ENCODE data around the gene MORN1.

Gene MORN1

DNA sequence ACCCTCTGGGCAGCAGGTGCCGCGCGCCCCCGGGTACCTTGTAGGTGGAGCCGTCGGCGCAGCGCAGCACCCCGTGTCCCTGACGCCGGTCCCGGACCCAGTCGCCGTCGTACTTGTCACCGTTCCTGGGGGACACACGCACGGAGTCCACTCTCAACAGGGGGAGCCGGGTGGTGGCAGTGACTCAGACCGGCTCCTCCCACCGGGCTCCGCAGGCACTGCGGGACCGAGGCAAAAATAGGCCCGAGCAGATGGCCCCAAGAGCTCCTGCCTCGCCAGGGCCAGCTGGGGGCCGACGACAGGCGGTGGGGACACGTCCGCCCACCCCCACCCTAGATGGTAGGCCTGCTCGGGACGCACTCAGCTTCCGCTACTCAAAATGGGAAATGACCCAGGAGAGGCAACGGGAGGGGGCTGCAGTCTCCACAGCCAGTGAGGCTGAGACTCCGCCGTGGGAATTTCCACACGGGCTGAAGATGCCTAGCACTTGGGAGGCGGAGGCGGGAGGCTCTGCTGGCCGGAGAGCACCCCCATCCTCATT lies 6.3 kb downstream of the MORN1 start:
- no peak for DNase-seq

- DNase-seq, result no peak
These were observed 7.1 kb downstream of the MORN1 start for GRCh38 chr1:2384130-2384860.

DNA sequence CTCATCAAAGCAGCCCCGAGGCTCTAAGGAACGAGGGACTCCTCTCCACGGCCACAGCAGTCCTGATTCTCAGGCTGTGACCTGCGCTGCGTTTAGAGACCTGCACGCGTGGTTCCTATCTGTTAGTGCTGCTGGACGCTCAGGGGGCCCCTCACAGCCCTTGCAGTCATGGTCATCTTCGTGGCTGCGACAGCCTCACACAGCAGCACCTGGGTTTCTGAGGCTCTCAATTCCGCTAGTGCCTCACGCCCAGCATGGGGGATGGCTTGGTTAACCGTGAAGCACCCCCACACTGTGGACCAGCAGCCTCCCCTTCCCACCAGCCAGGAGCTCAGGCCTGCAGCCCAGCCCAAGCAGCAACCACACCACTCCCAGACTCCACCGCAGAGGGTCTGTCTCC lies 7.8 kb downstream of the MORN1 start:
- no peak for DNase-seq

DNA sequence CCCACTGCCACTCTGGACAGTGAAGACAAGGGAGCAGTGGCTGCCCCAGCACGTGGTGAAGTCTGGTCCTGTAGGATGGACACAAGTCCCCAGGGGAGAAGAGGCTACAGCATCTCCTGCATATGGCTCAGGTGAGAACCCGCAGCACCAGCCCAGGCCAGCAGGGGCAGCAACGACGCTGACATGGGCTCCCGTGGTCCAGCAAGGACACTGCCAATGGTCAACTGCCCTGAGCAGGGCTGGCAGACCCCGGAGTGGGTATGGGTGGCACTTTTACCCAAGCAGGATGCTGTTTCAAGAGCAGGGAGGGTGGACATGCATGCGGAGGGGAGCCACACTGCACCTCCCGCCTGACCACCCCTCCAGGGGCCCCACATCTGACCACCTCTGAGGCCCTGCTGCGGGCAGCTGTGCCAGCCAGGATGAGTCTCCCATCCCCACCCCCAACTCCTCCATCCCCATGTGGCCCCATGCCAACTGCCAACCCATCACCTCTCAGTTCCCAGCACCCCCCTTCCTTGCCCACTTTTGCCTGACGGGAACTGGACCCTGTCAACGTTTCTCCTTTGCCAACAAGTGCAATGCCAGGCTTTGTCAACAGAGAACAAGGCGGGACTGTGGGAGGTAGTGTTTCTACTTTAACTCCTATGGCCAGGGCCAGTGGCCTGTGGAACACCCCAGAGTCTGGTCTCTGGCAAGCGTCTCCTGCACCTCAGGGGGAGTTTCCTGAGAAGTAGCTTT lies 8.6 kb downstream of the MORN1 start:
- no peak for DNase-seq

DNA sequence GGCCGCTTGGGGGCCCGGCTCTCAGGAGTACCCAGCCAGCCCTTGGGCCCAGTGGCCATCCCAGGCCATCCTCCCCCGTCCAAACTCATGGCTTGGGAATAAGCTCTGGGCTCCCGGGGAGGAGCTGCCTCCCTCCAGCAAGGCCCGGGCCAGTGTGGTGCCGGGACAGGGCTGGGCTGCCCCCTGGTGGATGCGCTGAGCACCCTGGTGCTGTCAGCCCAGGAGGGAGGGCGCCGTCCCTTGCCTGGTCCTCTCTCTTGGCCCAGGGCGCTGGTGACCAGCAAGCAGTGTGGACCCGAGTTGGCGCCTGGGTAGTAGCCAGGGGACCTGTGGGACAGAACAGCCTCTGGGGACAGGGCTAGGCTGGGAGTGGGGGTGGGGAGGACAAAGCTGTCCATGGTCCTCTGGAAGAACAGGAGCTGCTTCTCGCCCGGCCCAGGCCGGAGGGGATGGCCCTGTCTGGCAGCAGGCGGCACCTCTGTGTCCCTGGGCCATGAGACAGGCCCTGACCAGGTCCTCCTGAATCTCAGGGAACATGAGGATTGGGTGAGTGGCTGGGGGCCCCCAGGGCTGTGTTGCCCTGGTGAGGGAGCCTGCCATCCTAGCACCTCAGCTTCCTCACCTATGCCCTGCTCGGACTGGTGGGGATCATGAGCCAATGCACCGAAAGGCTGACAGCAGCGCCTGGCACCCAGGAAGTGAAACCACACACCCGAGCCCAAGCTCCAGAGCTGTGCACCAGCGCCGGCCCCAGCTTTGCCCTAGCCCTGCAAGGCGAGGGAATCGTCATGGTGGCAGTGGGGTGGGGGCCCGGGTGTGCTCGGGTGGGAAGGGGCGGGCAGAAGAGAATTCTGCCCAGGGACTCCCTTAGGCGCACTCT lies 9.4 kb downstream of the MORN1 start:
- no peak for DNase-seq

GRCh38 chr1:2380816-2381591 lies 10.3 kb downstream of the MORN1 start:
- DNase-seq, result no peak

GRCh38 chr1:2379733-2380404 lies 11.5 kb downstream of the MORN1 start:
- DNase-seq, result no peak

DNA sequence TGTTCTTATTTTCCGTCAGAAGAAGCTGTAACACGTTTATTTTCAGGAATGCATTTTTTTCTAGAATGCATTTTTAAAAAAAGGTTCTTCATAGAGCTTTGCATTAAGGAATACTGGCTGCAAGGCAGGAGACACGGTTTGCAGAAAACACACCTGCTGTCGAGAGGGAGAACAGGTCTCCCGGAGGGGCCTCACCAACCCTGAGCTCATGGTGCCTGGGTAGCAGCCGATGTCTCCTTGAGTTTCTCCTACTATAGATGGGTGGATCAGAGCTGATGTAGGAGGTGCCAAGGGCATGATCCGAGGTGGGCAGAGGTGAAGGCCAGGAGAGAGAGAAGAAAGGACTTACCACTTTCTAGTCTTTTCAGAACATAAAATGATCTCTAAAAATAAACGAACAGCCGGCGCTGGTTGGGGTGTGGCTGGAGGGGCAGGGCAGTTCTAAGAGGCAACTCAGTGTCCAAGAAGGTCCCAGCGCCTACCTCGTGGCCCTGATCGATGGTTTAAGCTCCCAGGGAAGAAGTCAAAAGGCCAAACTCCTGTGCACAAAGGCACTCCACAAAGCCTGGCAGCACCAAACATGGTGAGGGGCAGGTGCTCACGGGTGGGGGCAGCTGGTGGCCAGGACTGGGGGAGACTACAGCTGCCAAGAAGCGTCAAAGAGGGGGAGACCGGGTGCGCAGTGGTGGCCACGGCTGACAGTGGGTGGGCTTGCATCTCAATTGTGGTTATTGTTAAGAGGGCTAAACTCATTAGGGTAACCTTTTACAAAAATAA lies 12.2 kb downstream of the MORN1 start:
- no peak for DNase-seq

- no peak for DNase-seq
These were observed 12.9 kb downstream of the MORN1 start for GRCh38 chr1:2378441-2378851.

DNA sequence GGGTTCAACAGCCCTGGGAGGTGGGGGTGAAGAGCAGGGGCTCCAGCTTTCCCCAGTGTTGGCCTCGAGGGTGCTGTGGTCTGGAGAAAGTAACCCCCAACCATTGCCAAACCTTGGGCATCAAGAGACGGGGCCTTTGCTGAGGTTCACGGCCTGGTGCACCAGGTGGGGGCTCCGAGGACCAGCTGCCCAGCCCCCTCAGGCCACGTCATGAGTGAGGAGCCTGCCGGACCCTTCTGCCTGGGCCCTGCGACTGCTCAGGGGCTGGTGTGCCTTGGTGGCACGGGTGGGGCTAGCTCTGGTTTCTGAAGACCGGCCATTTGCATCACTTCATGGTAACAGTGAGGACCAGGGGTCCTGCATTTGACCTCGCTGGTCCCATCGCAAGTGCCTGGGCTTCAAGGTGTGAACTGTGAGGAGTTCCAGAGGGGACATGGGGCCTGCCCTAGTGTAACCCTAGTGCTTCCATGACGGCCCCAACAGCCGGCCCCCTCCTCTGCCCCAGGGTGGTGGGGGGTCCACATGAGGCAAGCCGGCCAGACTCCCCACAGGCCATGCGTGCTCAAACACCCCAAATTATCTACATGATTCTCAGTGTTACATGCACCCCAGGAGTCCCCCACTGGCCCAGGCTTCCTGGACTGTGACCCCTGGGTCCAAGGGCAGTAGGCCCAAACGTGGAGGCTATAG lies 13.5 kb downstream of the MORN1 start:
- DNase-seq, result no peak

DNA sequence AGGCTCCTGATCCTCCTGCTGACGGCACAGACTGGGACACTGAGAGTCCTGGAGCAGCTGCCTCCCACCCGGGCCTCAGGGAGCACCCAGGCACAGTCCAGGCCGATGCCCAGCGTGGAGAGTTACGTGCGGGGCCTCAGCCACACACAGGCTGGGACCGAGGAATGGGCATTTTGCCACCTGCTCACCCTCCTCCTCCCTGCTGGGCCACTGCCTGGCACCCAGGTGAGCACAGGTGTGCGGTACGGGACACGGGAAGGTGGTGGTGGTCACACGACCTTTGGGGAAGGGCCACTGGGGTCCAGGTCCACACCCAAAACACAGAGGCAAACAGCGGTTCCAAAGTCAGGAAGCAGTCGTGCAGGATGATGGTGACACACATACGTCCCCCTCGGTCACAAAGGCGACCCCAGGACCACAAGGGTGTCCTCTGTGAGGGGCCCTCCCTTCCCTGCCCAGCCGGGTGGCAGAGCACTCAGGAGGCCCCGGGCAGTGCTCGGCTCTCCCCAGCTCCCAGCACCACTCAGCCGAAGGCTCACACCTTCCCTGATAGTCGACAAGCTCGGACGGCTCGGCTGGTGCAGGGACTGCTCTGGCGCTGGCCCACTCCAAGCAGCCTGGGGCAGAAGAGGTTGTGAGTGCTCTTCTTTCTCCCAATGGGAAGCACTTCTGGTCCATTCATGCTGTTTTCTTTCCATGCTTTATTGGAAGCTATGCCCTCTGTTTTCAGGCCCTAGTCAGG lies 14.3 kb downstream of the MORN1 start:
- DNase-seq, result no peak

DNA sequence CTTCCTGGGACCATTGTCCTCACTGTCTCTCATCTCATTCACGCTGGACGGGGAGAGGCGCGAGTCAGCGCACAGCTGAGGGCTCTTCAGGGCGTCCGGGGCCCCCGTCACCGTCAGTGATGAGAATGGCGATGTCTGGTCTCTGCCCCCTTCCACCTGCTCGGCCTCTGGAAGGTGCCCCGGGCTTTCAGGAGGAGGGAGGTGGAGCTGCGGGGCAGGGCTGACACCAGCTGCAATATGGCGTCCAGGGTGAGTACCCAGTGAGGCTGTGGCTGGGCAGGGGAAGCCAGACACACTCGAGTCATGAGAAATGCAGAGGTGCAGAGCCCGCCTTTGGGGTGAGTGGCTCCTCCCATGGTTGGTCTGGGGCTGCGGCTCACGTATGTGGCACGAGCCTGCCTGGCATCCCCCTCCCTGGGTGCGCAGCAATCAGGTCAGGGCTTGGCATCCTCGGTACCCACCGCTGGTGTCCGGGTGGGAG lies 15.1 kb downstream of the MORN1 start:
- DNase-seq, result no peak

- DNase-seq, result no peak
These were observed 15.5 kb downstream of the MORN1 start for GRCh38 chr1:2375923-2376260.

- no peak for DNase-seq
These were observed 16.0 kb downstream of the MORN1 start for GRCh38 chr1:2375246-2375922.

GRCh38 chr1:2374252-2375155 lies 16.9 kb downstream of the MORN1 start:
- no peak for DNase-seq

DNA sequence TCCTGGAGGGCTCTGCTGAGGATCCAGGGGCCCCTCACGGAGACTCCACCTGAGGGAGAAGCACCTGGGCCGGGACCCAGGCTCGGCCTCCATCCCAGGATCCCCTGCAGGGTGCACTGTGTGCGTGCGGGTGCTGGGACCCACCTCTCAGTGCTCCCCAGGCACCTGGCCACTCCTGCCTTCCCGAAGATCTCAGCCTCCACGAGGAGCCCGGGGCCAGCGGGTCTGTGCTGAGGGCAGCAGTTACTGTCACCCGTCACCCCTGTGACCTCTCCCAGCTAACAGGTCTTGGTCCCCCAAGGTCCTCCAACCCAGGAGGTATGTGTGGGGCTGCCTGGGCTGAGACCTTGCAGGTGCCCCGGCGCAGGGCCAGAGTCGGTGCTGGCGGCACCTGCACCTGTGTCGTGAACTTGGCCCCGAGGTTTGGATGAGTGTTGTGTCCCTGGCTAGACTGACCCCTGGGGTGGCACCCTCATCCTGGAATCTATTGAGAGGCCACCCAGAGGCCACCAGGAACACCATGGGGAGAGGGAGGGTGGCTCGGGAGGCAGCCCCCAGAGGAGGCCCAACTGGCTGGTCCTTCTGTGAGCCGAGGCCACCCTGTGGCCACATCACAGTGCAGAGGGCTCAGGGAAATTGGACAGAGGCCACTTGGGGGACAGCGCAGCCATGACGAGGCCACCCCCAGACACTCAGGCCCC lies 17.7 kb downstream of the MORN1 start:
- no peak for DNase-seq
